Activated T-helper 2 cell treated with anti-CD3 and anti-CD28 coated beads, Interferon-gamma antibody, Interleukin-2, Interleukin-4, amounts not matched to agents 10 μg/mL and 5 μg/mL and 100 μg/mL, durations not matched to agents 14 hours and 24 hours and 36 hours (primary cell): Measurements from ENCODE around the gene CLDN7. TPM values are rescaled to one million over a fixed set of nuclear protein-coding genes. Genes with fewer than 3 reads are reported as not detected.

Source experiments
- DNase-seq: peaks from one replicate; pipeline ENCODE4 v3.0.0; 2021; ENCODE audit warnings: low spot score
- H3K27ac Mint-ChIP-seq: one replicate; pipeline ENCODE4 v1.8.0; 2021; ENCODE audit warnings: mixed read lengths
- H3K27me3 Mint-ChIP-seq: one replicate; pipeline ENCODE4 v1.8.0; 2021; ENCODE audit warnings: low read depth, mixed read lengths
- H3K36me3 Mint-ChIP-seq: one replicate; pipeline ENCODE4 v1.8.0; 2021; ENCODE audit warnings: low read depth, mixed read lengths
- H3K4me1 Mint-ChIP-seq: one replicate; pipeline ENCODE4 v1.8.0; 2021; ENCODE audit warnings: low read depth, mixed read lengths
- H3K4me3 Mint-ChIP-seq: one replicate; pipeline ENCODE4 v1.8.0; 2021; ENCODE audit warnings: low read depth, mild to moderate bottlenecking, moderate library complexity, mixed read lengths
- H3K9me3 Mint-ChIP-seq: one replicate; pipeline ENCODE4 v1.8.0; 2021; ENCODE audit warnings: mixed read lengths
- intact Hi-C: fragments of 100-400 bp; cut with micrococcal nuclease; formaldehyde crosslinking; loops from one replicate; pipeline ENCODE4 v1.15.1; 2023
- total RNA-seq: library from RNA; stranded (reverse); gene quantifications from 2 replicates; pipeline ENCODE4 v1.2.3, GENCODE V29; 2022

The CLDN7 gene
- total RNA-seq, 1 donor from 2014 or later, result 0.41 TPM

DNA sequence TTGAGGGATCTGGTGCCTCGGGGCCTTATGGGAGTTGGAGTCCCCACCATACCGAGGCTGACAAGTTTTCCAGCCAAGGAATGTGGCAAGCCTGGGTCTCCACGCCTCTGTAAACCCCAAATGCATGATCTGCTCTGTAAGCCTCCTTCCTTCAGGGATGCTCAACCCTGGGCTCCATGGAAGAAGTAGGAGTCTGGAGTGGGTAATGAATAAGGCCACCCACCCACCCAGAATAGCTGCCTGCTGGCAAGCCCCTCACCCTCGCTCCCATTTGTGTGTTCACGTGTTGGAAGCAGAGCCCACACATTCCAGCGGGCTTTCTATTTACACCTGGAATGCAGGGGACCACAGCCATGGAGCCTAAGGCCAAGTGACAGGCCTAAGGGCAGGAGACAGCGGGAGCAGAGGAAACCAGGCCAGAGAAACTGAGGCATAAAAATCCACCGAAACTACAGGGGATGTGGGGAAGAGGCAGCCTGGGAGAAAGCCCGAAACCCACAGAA lies 47.1 kb downstream of the CLDN7 start:
- intact Hi-C loops, result loop anchor here (2.0 kb wide), 2 partner anchors 92 to 180 kb away; partner anchors contain the start of gene EIF5A
- H3K27me3 Mint-ChIP-seq, result peaks cover 13% of the 10 kb centered on the region
- DNase-seq, result no peak
- H3K27ac Mint-ChIP-seq, result peak overlapping the region; percentile 93
- H3K9me3 Mint-ChIP-seq, result no peaks in the 10 kb centered on the region
- H3K4me1 Mint-ChIP-seq, result peaks cover 50% of the 10 kb centered on the region
- H3K4me3 Mint-ChIP-seq, result peak overlapping the region; percentile 85
- H3K36me3 Mint-ChIP-seq, result no peaks in the 10 kb centered on the region

DNA sequence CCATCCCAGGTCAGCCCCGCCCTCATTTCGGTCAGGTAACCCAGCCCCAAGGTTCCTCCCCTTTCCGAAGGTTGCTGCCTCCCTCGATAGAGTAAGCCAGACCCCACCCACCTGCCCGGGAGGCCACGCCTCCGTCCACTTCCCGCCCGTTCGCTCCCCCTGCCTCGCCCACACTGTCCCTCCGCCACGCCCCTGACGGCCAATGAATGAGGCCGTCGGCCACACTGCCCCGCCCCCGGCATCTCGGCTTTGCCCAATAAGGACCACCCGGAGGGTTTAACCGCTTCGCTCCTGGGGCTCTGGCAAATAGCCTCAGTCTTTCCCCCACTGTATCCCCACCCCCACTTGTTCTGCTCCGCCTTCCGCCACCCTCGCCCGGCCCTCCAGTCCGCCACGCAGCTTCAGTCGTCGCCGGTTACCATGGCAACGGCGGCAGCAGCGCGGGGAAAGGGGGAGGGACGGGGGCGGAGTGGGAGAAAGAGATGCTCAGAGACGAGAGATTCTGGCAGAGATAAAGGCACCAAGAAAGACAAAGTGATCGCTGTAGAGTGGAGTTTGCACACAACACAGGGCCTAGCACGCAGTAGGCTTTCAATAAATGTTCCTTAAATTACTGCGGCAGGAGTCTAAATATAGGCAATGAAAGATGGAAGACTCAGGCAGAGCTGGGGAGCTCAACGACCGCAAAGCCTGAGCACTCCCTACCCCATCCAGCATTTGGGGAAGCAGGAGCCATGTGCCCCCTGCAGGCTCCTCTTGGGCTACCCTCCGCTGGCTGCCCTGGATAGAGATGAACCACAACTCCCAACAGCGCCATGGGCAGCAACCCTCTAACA lies 47.8 kb downstream of the CLDN7 start:
- peaks cover 48% of the 10 kb centered on the region for H3K4me1 Mint-ChIP-seq

DNA sequence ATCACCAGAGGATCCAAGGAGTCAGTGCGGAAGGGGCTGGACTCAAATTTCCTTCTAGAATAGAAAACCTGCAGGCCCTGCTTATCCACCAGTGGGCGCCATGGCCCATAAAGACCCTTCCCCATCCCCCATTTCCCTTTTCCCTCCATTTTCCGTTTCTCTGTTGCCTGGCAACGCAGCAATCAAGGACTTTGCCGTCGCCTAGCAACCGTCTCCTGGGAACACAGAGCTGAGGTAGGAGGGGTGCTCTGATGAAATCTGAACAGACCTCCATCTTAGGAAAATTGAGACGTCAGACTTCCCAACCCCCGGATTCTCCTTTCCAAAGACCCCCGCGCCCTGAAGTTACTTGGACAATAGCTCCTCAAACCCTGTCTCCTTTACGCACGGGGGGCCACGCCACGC lies 48.4 kb downstream of the CLDN7 start:
- Mint-ChIP-seq H3K4me3 (peak overlapping the region; percentile 85), H3K27ac (peak overlapping the region; percentile 93), H3K4me1 (peaks cover 42% of the 10 kb centered on the region), H3K36me3 (no peaks in the 10 kb centered on the region), H3K9me3 (no peaks in the 10 kb centered on the region), H3K27me3 (peaks cover 15% of the 10 kb centered on the region)
- intact Hi-C loops, result loop anchor here (1.0 to 2.0 kb wide), 4 partner anchors 9 to 179 kb away; partner anchors contain the start of genes EIF5A and PHF23
- peak; percentile 63 for DNase-seq

More for the DNA sequence above, 47.8 kb downstream of the CLDN7 start:
- intact Hi-C loops, result loop anchor here (1.0 to 2.0 kb wide), 4 partner anchors 9 to 180 kb away; partner anchors contain the start of genes EIF5A and PHF23
- Mint-ChIP-seq H3K27me3 (peaks cover 15% of the 10 kb centered on the region), H3K9me3 (no peaks in the 10 kb centered on the region), H3K4me3 (peak overlapping the region; percentile 85), H3K27ac (peak overlapping the region; percentile 93), H3K36me3 (no peaks in the 10 kb centered on the region)
- DNase-seq, result peak; percentile 99

DNA sequence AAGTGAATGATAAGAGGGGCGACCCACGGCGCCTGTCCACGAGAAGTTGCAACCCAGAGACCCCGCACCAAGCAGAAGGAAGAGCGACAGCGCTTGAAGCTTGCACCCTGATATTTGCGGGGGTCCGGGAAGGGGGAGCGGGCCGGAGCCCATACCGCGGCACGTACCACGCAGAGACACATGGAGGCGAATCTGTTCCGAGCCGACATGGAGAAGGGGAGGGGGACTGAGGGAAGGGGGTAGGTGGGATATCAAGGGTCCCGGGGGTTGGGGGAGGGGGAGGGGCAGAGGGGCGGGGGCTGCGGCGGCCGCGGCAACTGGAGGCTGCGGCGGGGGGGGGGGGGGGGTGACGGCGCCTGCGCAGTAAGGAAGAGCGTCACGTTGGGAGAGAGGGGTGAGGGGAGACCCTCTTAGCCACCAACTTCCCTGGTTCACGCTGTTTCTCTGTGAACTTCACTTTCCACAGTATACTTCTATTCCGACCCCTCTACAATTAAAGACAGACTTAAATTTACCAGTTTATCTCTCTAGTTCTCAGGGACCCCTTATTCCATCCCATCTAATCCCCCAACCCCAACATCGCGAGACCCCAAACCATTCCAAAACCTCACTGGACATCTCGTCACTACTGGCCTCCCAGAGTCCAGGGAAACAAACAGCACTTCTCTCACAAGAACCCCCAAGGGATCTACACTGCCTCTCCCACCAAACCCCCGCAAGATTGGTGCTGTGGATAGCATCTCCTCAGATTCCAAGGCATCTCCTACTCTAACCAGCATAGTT lies 50.6 kb downstream of the CLDN7 start:
- Mint-ChIP-seq H3K4me3 (no peak overlapping the region), H3K9me3 (no peaks in the 10 kb centered on the region), H3K4me1 (peaks cover 31% of the 10 kb centered on the region), H3K27me3 (peaks cover 15% of the 10 kb centered on the region), H3K36me3 (no peaks in the 10 kb centered on the region), H3K27ac (no peak overlapping the region)
- DNase-seq, result no peak
- intact Hi-C loops, result no loop called here

Other genes starting within 250 kb of the CLDN7 start
- 150 and 154 TPM in 2 replicates for gene RNASEK, start 249.9 kb downstream of the CLDN7 start, total RNA-seq
- 0.80 and 1.0 TPM in 2 replicates for gene BCL6B, start 239.4 kb downstream of the CLDN7 start, total RNA-seq
- gene SLC16A13, start 226.5 kb downstream of the CLDN7 start, total RNA-seq, result 15.8 and 17.4 TPM in 2 replicates
- gene SLC16A11, start 218.4 kb downstream of the CLDN7 start, total RNA-seq, result 0.37 and 0.46 TPM in 2 replicates
- gene CLEC10A, start 182.2 kb downstream of the CLDN7 start, total RNA-seq, result not detected in 2 replicates
- gene ASGR2, start 147.7 kb downstream of the CLDN7 start, total RNA-seq, result not detected in 2 replicates
- gene ASGR1, start 83.1 kb downstream of the CLDN7 start, total RNA-seq, result 1.7 and 1.8 TPM in 2 replicates
- gene DLG4, start 42.6 kb downstream of the CLDN7 start, total RNA-seq, result 10.5 and 10.6 TPM in 2 replicates
- 492 and 503 TPM in 2 replicates for gene ACADVL, start 42.5 kb downstream of the CLDN7 start, total RNA-seq
- gene DVL2, start 28.0 kb downstream of the CLDN7 start, total RNA-seq, result 69.7 and 73.1 TPM in 2 replicates
- 43.4 and 47.8 TPM in 2 replicates for gene PHF23, start 23.0 kb downstream of the CLDN7 start, total RNA-seq
- gene GABARAP, start 20.0 kb downstream of the CLDN7 start, total RNA-seq, result 145 and 147 TPM in 2 replicates
- gene CTDNEP1, start 10.7 kb downstream of the CLDN7 start, total RNA-seq, result 170 and 181 TPM in 2 replicates
- gene ELP5, start 10.3 kb downstream of the CLDN7 start, total RNA-seq, result 64.8 and 65.3 TPM in 2 replicates
- gene SLC2A4, start 19.2 kb upstream of the CLDN7 start, total RNA-seq, result 0.14 and 0.25 TPM in 2 replicates
- 0.43 and 0.51 TPM in 2 replicates for gene YBX2, start 32.2 kb upstream of the CLDN7 start, total RNA-seq
- 1,189 and 1,199 TPM in 2 replicates for gene EIF5A, start 45.1 kb upstream of the CLDN7 start, total RNA-seq
- gene GPS2, start 52.9 kb upstream of the CLDN7 start, total RNA-seq, result 57.6 and 64.9 TPM in 2 replicates
- gene NEURL4, start 66.9 kb upstream of the CLDN7 start, total RNA-seq, result 45.7 and 47.7 TPM in 2 replicates
- 361 and 382 TPM in 2 replicates for gene ACAP1, start 74.1 kb upstream of the CLDN7 start, total RNA-seq
- 8.0 and 8.5 TPM in 2 replicates for gene KCTD11, start 89.7 kb upstream of the CLDN7 start, total RNA-seq
- gene TMEM95, start 92.7 kb upstream of the CLDN7 start, total RNA-seq, result 0.25 TPM in 1 of 2 replicates, not detected in the other
- 4.0 and 5.2 TPM in 2 replicates for gene TNK1, start 118.6 kb upstream of the CLDN7 start, total RNA-seq
- 75.4 and 76.2 TPM in 2 replicates for gene PLSCR3, start 132.0 kb upstream of the CLDN7 start, total RNA-seq
- gene TMEM256, start 141.6 kb upstream of the CLDN7 start, total RNA-seq, result 67.3 and 67.7 TPM in 2 replicates
- gene NLGN2, start 145.4 kb upstream of the CLDN7 start, total RNA-seq, result 3.9 and 4.2 TPM in 2 replicates
- gene SPEM1, start 157.8 kb upstream of the CLDN7 start, total RNA-seq, result not detected in 2 replicates
- not detected in 2 replicates for gene SPEM2, start 163.1 kb upstream of the CLDN7 start, total RNA-seq
- gene SPEM3, start 166.4 kb upstream of the CLDN7 start, total RNA-seq, result not detected in 2 replicates
- gene TMEM102, start 173.0 kb upstream of the CLDN7 start, total RNA-seq, result 13.4 and 14.8 TPM in 2 replicates
- 4.8 and 6.1 TPM in 2 replicates for gene FGF11, start 177.0 kb upstream of the CLDN7 start, total RNA-seq
- 6.6 and 6.9 TPM in 2 replicates for gene CHRNB1, start 182.6 kb upstream of the CLDN7 start, total RNA-seq
- 20.2 and 20.3 TPM in 2 replicates for gene ZBTB4, start 217.2 kb upstream of the CLDN7 start, total RNA-seq
- gene SLC35G6, start 219.0 kb upstream of the CLDN7 start, total RNA-seq, result not detected in 2 replicates
- gene POLR2A, start 221.9 kb upstream of the CLDN7 start, total RNA-seq, result 247 and 261 TPM in 2 replicates